NCI-H2196 treated with DMSO at 0.1 percent for 48 hours (cell line): ENCODE data around the gene SOX5.
"Not testable (repeated sequence)": the region's sequence is repeated elsewhere in the genome, so short reads cannot be mapped to it uniquely, and the experiment has no call there.

Experiments
- DNase-seq: peaks from one replicate; lab custom pipeline; 2025; ENCODE audit not compliant: unreplicated experiment; lab: John Stamatoyannopoulos, UW

Gene SOX5

DNA sequence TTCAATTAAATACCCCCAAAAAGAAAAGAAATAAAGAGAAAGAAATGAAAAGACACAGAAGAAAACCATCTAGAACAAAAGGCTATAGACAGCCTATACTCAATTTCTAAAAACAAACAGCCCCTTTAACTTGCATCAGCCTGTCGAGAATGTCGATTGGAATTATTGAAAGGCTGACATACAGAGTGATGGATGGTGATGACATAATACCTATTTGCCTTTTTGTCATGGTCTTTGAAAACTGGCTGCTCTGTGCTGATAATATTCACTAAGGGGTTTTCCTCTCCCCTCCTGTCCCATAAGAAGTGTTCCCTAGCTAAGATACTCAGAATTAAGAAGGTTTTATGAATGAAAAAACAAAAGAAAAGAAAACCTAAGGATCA is 393.7 kb downstream of the SOX5 start:
- DNase-seq, result no peak

DNA sequence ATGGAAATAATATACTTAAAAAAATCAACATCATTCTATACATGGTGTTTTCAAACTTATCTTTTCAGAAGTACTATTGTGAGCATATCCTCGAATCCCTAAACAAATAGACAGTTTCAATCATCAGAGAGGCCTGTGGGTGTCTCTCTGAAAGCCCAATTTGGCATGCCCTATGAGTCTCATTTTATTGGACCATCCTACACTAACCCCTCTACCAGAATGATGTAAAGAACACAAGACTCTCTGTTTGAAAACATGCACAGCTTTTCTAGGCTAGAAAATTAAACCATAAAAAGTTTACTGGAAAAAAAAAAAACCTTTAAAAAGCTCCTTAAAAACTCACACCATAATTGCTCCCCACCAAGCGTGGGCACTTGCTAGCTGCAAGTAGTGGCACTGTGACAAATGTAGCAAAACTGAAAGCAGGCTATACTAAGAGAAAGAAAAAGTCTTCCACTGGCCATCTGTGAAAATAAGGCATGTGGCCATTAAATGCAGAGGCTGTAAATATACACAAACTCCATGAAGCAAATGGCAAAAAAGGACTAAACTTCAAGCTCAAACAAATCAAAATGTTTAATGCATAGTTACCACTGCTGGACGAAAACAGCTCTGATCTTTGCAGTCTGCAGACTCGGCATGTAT is 394.2 kb downstream of the SOX5 start:
- no peak for DNase-seq

DNA sequence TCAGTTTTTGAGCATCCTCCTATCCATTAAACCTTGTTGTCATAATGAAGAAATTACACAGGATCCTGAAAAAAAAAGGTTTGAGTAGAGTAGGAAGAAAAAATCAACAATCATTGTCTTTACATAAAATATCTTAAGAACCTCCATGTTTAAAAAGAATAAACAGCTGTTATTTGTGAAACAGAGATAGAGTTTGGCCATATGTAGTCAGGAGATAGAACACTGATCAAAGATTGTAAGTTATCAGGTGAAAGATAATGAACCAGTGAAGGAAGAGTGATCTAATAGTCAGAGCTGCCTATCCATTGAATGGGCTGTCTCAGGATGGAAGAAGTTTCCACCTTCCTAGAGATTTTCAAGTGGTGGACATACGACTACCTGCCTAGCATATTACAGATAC is 397.1 kb downstream of the SOX5 start:
- no peak for DNase-seq

DNA sequence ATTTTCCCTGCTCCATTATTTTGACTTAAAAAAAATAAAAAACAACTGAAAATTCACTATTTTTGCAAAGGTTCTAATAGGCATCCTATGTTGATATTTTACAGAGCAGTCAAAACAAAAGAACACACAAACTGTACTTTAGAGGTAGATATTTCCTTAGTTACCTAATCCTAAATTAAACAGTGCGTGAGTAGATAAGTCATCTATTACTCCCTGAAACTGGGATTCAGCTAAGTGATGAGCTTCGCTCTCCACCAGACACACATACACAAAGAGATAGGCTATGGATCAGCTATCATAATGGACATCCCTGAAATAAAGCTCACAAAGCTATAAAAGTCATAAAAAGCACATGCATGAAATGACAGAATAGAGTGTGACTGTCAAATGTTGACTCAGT is 398.7 kb downstream of the SOX5 start:
- DNase-seq, result no peak

DNA sequence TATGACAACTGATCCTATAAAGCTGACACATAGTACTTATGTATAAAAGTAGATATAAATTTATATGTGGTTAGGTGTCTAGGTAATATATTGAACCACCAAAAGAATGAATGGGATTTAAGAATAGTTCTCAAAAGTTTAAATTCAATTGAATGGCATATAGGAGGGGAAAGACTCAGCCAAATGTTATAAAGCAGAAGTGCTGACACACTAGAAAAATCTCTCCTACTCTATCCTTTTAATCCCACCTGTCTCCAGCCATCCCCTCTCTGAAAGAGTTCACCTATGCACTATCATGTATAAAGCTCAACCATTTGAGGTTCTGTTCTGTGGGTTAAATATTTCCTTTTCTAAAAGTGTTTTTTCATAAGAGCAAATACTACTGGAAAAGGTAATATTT is 400.7 kb downstream of the SOX5 start:
- no peak for DNase-seq

DNA sequence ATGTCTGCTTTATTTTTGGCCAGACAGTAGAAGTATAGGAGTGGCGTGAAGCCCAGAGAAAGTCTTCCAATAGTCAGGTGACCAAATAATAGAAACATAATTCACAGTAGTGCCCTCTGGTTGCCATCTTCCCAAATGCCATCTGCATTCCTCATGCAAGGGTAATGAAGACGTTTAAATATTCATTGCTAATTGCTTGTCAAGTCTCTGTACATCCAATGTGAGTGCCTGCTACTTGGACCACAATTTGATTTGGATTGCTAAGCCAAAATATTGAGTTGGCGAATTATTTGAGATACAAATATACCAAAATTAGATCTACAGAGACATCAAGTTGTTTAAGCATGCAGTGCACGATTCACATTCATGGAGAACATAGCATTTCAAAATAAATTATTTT is 402.7 kb downstream of the SOX5 start:
- no peak for DNase-seq

DNA sequence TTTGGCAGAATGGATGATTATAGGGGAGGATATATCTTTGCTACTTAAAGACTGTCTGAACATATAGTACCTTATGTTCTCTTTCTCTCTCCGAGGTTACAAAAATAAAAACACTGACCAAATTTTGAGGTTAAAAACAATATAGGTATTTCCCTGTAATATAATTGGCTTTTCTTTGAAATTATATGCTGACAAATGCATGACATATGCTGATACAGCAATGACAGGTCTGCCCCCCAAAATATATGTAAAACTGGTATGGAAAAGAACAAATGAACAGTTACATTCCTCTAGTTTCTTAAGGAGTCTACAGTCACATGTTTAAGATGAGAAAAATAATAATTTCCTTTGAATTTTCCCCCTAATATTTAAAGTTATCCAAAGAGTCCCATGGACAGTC is 405.7 kb downstream of the SOX5 start:
- no peak for DNase-seq

DNA sequence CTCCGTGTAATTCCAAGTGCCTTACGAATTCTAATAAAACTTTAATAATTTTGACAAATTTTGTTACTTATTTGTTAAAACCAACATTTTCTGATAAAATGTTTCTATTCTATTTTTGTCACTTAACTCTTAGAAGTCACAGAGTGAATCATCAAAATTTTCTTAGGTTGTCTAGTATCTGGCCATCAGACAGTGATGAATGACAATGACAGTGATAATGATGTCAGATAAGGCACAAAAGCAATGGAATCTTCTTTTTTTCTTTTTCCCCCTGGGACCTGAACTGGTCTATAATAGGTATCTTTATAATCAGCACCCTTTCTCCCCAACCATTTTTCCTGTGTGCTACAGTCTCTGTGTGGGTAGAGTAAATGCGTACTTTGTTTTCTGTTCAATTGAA is 407.3 kb downstream of the SOX5 start:
- no peak for DNase-seq

DNA sequence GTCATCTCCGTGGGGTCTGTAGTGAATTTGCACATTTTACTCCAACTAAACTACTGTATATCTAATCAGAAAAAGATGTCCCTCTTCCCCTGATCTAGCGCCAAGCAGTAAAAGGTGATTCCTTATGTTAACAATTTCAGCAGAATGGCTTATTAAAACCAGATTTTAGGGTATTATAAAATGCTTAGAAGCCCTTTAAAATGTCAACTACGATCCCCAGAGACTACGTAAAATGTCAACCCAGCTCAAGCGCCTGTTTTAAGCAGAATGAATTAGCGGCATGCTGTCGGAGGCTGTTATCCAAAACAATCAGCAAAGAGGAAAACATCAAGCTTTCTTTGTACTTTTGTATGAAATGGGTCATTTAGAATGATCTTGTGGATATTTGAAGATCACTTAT is 408.9 kb downstream of the SOX5 start:
- no peak for DNase-seq

DNA sequence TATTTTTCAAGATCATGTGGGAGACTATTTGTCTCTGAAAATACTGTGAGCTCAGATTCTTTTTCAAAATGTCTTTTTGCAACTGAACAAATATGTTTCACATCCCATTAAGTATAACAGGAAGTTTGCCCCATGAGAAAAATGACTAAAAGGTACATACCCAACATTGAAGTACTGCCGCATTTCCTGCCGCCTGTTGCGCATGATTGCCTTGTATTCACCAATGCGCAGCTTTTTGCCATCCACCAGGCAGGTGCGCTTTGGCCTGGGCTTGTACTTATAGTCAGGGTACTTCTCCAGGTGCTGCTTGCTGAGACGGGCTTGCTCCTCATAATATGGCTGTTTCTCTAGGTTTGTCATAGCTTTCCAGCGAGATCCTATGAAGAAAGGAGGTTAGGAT is 413.2 kb downstream of the SOX5 start:
- DNase-seq, result no peak

DNA sequence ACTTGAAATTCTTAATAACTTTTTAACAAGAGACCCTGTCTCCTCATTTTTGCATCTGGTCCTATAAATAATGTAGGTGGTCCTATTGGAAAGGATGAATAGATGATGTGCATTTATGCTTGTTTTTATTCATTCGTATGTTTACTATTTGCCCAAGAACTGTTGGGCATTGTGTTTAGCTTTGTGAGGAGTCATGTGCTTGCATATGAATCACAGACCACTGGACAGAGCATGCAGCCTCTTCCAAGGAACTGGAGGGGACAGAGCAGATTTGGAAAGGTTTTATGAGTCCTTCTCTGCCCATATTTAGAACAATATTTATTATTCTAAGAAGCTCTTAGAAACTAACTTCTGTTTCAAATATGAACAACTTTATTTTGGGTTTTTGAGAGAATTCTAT is 414.0 kb downstream of the SOX5 start:
- DNase-seq, result no peak

DNA sequence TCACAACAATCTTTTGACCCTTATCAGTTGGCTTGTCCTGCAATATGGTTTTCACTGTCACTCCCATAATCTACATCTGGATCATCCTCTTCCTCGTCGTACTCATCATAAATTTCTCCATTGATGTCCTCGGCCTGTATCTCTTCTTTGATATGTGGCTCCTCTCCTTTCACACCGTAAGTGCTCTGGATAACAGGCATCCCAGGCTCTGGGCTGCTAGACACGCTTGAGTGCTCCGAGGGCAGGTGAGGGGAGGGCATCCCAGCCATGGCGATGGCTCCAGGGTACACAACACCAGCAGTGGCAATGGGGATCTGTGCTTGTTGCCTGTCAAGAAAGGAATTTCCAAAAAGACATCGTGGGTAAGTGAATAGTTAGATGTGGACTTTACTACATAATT is 415.3 kb downstream of the SOX5 start:
- no peak for DNase-seq

DNA sequence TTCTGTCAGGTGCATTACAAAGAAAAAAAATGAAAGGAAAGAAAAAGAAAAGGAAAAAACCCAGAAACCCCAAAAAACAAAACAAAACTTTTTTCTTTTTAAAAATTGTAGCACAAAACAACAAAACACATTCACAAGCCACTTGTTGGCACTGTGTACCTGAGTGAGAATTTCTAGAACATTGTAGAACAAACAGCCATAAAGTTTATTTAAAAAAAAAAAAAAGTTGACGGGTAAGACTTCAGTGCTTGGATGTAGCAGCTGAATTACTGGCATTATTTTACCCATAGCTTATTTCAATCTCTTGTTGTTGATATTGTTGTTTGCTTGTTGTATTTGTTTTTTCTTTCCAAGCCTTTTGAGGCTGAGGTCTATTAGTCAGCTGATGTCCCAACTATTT is 415.8 kb downstream of the SOX5 start:
- no peak for DNase-seq

DNA sequence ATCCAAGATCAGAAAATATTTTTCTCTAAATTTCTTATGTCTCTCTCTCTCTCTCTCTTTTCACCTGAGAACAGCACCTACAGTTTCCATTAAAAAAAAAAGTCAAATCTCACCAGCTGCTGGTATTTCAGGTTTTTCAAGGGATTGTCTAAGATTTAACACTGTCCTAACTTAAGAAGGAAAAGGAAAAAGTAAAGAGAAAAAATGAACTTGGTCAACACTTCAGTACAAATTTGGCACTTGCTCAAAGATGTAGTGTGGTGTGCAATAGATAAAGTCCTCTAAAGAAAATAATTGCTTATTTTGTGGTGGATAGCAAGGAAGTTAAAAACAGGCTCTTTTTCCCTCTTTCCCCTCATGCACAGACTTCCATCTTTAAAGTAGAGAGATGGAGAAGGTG is 416.2 kb downstream of the SOX5 start:
- no peak for DNase-seq

DNA sequence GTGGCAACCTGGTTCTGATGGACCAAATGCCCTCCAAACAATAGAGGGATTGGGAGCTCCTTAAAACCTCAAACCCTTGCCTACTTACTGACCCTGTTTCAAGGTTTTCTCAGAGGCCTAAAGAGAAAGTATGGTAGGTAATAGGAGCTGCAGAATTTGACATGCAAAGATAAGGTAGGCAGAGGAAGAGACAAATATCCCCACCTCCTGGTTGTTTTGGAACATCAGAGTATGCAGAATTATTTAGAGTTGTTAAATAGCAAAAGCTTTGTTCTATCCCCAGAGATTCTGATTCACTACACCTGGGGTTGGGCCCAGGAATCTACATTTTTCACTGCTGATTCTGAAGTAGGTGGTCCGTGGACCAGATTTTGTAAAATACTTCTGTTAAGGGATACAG is 421.2 kb downstream of the SOX5 start:
- no peak for DNase-seq

DNA sequence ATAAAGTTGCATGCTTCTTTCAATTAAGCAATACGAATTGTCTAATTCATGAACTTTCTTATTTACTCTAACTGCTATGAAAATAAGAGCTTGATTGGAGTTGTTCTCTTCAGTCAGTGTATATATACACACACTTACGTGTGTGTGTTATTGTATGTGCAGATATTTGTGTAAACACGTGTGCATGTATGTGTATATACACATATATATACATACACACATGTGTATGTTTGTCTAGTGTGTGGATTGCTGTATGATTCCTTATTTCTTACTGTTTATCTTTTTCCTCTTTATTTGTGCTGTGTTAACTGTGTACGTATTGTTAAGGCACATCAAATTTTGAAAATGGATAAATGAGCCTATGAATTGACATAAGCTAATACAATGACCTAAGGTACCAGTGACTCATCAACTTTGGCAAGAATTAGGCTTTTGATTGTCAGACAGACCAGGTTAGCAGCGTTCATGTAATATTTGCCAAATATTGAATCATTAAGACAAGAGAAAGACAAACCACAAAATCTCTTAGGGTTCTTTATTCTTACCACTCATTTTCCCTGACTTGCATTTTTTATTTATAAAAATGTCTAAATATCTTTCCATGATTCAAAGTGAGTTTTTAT is 423.9 kb downstream of the SOX5 start:
- DNase-seq, result peak; percentile 57

DNA sequence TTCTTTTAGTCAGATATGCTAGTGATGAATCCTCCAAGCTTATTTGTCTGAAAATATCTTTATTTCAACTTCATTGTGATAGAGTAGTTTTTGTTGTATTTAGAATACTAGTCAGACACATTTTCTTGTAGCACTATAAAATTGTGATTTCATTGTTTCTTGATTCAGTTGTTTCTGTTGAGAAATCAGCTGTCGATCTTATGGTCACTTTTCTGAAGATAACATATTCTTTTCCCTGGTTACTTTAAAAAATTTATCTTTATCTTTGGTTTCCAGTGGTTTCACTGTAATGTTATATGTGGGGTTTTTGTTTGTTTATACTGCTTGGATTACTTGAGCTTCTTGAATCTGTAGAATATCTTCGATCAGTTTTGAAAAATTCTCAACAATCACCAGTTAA is 426.1 kb downstream of the SOX5 start:
- peak; percentile 37 for DNase-seq

DNA sequence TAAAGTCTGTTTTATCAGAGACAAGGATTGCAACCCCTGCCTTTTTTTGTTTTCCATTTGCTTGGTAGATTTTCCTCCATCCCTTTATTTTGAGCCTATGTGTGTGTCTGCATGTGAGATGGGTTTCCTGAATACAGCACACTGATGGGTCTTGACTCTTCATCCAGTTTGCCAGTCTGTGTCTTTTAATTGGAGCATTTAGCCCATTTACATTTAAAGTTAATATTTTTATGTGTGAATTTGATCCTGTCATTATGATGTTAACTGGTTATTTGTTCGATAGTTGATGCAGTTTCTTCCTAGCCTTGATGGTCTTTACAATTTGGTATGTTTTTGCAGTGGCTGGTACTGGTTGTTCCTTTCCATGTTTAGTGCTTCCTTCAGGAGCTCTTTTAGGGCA is 430.0 kb downstream of the SOX5 start:
- DNase-seq, result not testable (repeated sequence)

DNA sequence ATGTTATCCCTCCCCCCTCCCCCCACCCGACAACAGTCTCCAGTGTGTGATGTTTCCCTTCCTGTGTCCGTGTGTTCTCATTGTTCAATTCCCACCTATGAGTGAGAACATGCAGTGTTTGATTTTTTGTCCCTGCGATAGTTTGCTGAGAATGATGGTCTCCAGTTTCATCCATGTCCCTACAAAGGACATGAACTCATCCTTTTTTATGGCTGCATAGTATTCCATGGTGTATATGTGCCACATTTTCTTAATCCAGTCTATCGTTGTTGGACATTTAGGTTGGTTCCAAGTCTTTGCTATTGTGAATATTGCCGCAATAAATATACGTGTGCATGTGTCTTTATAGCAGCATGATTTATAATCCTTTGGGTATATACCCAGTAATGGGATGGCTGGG is 433.7 kb downstream of the SOX5 start:
- DNase-seq, result not testable (repeated sequence)

DNA sequence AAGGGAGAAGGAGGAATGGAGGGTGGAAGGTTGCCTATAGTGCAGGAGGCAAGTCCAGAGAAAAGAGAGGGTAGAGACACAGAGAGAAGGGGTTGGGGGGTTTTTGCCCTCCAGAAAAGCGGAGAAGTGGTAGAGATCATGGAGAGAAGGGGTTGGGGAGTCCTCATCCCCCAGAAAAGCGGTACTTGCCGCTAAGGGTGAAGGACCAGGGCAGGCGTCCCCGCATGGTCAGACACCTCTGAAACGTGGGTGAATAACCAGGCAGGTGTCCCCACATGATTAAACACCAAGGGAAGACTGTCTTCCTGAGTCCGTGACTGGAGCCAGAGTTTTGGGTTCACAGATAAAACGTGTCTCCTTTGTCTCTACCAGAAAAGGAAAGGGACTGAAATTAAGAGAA is 439.0 kb downstream of the SOX5 start:
- DNase-seq, result no peak

DNA sequence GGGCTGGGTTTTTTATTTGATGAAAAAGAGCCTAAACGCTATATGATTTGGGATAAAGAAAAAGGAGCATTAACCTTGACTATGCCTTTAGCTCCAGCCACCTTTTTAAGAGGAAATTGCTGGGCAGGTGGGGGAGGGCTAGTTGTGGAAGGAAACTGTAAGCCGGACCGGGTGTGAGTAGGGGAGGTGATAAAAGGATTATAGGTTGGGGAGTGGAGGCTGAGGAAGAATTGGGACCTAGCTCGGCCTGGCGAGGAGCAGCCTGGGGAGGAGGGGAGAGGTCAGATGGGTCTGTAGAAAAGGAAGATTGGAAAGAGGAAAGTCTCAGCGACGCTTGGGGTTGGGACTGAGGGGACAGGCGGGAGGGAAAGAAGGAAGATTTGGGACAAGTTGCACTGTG is 439.6 kb downstream of the SOX5 start:
- DNase-seq, result not testable (repeated sequence)

DNA sequence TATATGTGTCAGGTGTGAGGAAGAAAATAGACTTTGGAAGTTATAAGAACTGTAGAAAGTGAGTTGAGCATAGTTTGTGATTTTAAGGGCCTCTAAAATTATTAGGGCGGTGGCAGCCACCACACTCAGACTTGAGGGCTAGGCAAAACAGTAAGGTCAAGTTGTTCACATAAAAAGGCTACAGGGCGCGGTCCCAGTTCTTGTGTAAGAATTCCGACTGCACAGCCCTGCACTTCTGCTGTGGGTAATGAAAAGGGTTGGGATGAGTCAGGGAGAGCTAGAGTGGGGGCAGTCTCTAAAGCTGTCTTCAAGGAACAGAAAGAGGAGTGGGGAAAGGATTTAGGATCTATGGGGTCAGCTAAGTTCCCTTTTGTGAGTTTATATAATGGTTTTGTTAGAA is 441.7 kb downstream of the SOX5 start:
- DNase-seq, result not testable (repeated sequence)

DNA sequence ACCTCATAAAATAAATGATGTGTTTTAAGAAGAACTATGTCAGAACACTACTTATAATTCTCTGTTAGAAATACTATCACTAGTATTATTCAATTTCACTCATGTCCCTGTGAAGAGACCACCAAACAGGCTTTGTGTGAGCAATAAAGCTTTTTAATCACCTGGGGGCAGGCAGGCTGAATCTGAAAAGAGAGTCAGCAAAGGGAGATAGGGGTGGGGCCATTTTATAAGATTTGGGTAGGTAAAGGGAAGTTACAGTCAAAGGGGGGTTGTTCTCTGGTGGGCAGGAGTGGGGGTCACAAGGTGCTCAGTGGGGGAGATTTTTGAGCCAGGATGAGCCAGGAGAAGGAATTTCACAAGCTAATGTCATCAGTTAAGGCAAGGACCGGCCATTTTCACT is 443.7 kb downstream of the SOX5 start:
- not testable (repeated sequence) for DNase-seq
